Measurements from ENCODE around the gene CTNNA3. TPM values are rescaled to one million over a fixed set of nuclear protein-coding genes. Genes with fewer than 3 reads are reported as not detected.
A peak's percentile ranks its signal among the peaks of the same experiment; 100 is the strongest.

The CTNNA3 gene
- total and polyA plus RNA-seq, 7 donors, result 0.85 to 66.2 (median 28.1) TPM

DNA sequence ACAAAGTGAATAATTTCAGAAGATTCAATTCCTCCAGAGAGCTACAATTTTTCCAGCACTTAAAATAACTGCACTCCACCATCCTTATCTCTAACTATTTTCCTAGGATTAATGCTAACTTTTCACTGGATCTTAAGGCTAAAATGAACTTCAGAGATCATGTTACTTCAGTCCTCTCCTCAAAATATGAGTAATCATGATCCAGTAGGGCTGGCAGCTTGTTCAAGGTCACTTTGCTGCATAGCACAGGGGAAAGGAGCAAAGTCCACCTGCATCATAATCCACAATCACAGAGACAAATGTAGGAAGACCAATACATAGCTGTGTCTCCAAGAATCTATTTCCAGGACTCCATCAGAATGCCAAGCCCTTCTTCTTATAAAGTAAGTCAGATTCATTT, 619.9 kb downstream of the CTNNA3 start:
- intact Hi-C loops (cut with DNase I), result no loop called here
- Histone ChIP-seq H3K36me3 (ENCODE audit: insufficient read depth in 1 of 2, low read depth in 1 of 2) (no peaks in the 10 kb centered on the region), H3K4me3 (no peak overlapping the region), H3K9me3 (no peaks in the 10 kb centered on the region), H3K27me3 (ENCODE audit: insufficient read depth in 3 of 3, low read length in 2 of 3) (no peaks in the 10 kb centered on the region), H3K4me1 (peaks cover 16% of the 10 kb centered on the region), H3K27ac (no peak overlapping the region)
- peak in 1 of 4 donors; percentile 42 for ATAC-seq
- TF ChIP-seq, protein P1, sequence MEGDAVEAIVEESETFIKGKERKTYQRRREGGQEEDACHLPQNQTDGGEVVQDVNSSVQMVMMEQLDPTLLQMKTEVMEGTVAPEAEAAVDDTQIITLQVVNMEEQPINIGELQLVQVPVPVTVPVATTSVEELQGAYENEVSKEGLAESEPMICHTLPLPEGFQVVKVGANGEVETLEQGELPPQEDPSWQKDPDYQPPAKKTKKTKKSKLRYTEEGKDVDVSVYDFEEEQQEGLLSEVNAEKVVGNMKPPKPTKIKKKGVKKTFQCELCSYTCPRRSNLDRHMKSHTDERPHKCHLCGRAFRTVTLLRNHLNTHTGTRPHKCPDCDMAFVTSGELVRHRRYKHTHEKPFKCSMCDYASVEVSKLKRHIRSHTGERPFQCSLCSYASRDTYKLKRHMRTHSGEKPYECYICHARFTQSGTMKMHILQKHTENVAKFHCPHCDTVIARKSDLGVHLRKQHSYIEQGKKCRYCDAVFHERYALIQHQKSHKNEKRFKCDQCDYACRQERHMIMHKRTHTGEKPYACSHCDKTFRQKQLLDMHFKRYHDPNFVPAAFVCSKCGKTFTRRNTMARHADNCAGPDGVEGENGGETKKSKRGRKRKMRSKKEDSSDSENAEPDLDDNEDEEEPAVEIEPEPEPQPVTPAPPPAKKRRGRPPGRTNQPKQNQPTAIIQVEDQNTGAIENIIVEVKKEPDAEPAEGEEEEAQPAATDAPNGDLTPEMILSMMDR (IDR thresholded peaks at IDR 0.05), result no peak
- no peak for DNase-seq

DNA sequence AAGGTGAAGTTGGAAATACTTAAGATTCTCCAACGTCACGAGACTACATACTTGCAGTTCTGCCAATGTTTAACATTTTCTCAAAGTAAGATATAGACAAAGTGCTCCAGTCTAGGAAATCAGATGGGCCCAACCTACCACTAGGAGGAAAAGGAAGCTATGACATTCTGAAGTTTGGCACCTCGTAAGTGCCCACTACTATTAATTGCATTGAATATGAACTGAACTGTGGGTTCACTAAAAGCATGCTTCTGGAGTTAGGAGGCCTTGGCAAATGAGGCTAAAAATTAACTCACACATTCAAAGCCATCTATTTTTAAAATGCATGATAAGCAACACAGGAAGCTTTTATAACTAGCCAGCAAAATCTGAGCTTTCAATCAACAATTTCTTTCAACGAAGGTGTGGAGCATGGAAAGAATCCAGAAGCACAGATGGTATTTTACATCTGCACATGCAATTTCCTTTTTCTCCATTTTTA, 620.5 kb downstream of the CTNNA3 start:
- peaks cover 16% of the 10 kb centered on the region for H3K4me1 ChIP-seq
- no peak for ATAC-seq
- H3K27me3 ChIP-seq (ENCODE audit: insufficient read depth in 3 of 3, low read length in 2 of 3), result no peaks in the 10 kb centered on the region
- no peaks in the 10 kb centered on the region for H3K36me3 ChIP-seq (ENCODE audit: insufficient read depth in 1 of 2, low read depth in 1 of 2)
- no peak for DNase-seq
- no peak overlapping the region for H3K27ac ChIP-seq
- WGBS, 3 donors, result 32 to 49% (median 35%) methylated on average over 4 of the region's 4 CpGs
- H3K9me3 ChIP-seq, result no peaks in the 10 kb centered on the region
- TF ChIP-seq, protein P1 (IDR thresholded peaks at IDR 0.05), result no peak
- intact Hi-C loops (cut with DNase I), result no loop called here
- H3K4me3 ChIP-seq, result no peak overlapping the region

DNA sequence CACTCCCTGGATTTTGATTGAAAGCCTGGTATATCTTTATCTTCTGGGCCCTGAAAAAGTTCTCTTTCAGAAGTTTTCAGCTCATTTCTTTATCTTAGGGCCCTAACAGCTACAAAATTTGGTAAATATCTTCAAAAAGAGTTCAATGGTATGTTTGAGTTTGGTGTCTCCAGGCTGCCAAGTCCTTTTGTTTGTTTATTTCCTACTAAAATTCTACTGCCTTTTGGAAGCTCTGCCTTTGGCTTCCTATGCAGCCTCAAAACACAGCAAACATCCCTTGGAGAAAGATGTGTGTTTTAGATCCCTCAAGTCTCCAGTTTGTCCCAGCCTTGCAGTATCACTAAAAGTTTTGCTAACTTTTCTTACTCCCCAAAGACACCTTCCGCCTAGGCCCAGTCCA, 623.3 kb downstream of the CTNNA3 start:
- no peak for DNase-seq
- intact Hi-C loops (cut with DNase I), result no loop called here
- ATAC-seq, result no peak
- TF ChIP-seq, protein P1 (IDR thresholded peaks at IDR 0.05), result no peak
- H3K27me3 ChIP-seq (ENCODE audit: insufficient read depth in 3 of 3, low read length in 2 of 3), result no peaks in the 10 kb centered on the region
- H3K9me3 ChIP-seq, result no peaks in the 10 kb centered on the region
- H3K4me3 ChIP-seq, result no peak overlapping the region
- peaks cover 16% of the 10 kb centered on the region for H3K4me1 ChIP-seq
- H3K27ac ChIP-seq, result no peak overlapping the region
- WGBS, 3 donors, result 83 to 94% (median 85%) methylated on average over 1 of the region's 1 CpG
- no peaks in the 10 kb centered on the region for H3K36me3 ChIP-seq (ENCODE audit: insufficient read depth in 1 of 2, low read depth in 1 of 2)

DNA sequence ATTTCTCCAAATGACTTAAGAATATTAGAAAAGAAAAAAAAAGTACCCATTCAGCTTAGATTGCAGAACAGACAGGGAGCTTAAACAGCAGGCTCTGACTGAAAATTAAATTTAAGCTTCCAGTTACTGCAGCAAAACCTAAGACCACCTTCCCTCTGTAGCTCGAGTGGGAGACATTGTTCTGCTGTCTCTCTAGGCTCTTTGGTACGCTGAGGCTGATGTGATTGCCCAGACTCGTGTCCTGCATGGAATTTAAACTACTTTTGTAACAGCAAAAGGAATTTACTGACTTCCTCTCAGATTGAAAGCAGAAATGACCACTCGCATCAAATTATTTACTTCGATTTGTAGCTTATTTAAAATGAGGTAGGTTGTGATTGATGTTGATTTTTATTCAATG, 645.6 kb downstream of the CTNNA3 start:
- ATAC-seq, result no peak
- TF ChIP-seq, protein P1 (IDR thresholded peaks at IDR 0.05), result no peak
- Histone ChIP-seq H3K27me3 (ENCODE audit: insufficient read depth in 3 of 3, low read length in 2 of 3) (no peaks in the 10 kb centered on the region), H3K4me3 (no peak overlapping the region), H3K4me1 (no peaks in the 10 kb centered on the region), H3K36me3 (ENCODE audit: insufficient read depth in 1 of 2, low read depth in 1 of 2) (no peaks in the 10 kb centered on the region), H3K9me3 (no peaks in the 10 kb centered on the region), H3K27ac (no peak overlapping the region)
- intact Hi-C loops (cut with DNase I), result no loop called here
- WGBS, 3 donors, result 58 to 66% (median 59%) methylated on average over 5 of the region's 5 CpGs
- no peak for DNase-seq

DNA sequence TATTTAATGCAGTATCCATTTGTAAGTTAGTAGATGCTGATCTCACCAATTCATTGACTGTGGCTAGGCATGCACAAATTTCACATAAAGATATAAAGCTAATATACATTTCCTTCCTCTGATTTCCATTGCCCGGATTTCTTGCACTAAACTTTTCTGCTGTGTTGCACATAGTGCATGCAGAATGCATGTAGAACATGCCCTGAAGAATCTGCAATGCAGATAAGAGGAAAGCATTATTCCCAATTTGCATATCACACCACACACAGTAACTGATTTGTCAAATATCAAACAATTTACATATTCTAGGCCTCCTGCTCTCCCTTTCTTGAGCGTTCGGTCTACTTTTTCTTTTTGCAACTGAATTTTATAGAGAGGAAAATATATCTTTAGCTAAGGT, 646.0 kb downstream of the CTNNA3 start:
- intact Hi-C loops (cut with DNase I), result no loop called here
- no peaks in the 10 kb centered on the region for H3K36me3 ChIP-seq (ENCODE audit: insufficient read depth in 1 of 2, low read depth in 1 of 2)
- ATAC-seq, result no peak

More for the DNA sequence above, 646.0 kb downstream of the CTNNA3 start:
- Histone ChIP-seq H3K27ac (no peak overlapping the region), H3K9me3 (no peaks in the 10 kb centered on the region), H3K4me3 (no peak overlapping the region), H3K4me1 (no peaks in the 10 kb centered on the region), H3K27me3 (ENCODE audit: insufficient read depth in 3 of 3, low read length in 2 of 3) (no peaks in the 10 kb centered on the region)
- WGBS, 3 donors, result 84 to 90% (median 84%) methylated on average over 3 of the region's 3 CpGs
- no peak for DNase-seq
- TF ChIP-seq, protein P1 (IDR thresholded peaks at IDR 0.05), result no peak

All from psoas muscle (tissue), 8 donors.